HepG2 (cell line): ENCODE data around the gene HADH. TPM values are rescaled to one million over a fixed set of nuclear protein-coding genes. Genes with fewer than 3 reads are reported as not detected.

Experiments used
- ATAC-seq: fragments of 200-7000 bp; cut with Tn5 transposase; 3 replicates; pipeline ENCODE4 v1.9.1; 2020; ENCODE audit warnings: mild to moderate bottlenecking, moderate library complexity
- BruUV-seq: library from RNA; stranded (reverse); fragments of 400-500 nt; replicated peaks from 2 replicates; lab custom pipeline; 2021; lab: Mats Ljungman, UMichigan
- CTCF ChIA-PET: fragments of 300-600 bp; formaldehyde crosslinking; extraction: SDS; loops from one replicate; lab custom pipeline; 2021; ENCODE audit warnings: low total read pairs, inconsistent platforms, low intra/inter-chr PET ratio; lab: Yijun Ruan, JAX
- POLR2A ChIA-PET: fragments of 350-600 bp; sonication (Branson Sonifier 250); formaldehyde crosslinking; loops from one replicate; lab custom pipeline; 2020; ENCODE audit warnings: antibody characterized with exemption, inconsistent platforms; lab: Yijun Ruan, JAX
- DNase-seq: peaks from one replicate; pipeline ENCODE4 v3.0.0-alpha.2; 2015; ENCODE audit warnings: low spot score
- FAIRE-seq: peaks from 3 replicates; lab custom pipeline; 2011; peaks lifted over from hg19 to GRCh38; lab: Jason Lieb, UNC
- H2AFZ ChIP-seq: one replicate; pipeline ENCODE4 v1.6.1; 2011; ENCODE audit warnings: low read length, inconsistent platforms
- H3K27ac ChIP-seq: fragments of 300-600 bp; 3 replicates; pipeline ENCODE4 v1.8.0; 2011; ENCODE audit warnings: mixed run types, mild to moderate bottlenecking, mixed read lengths, low read length, inconsistent platforms; ENCODE audit not compliant: insufficient read depth; ENCODE audit errors: extremely low read length
- H3K27me3 ChIP-seq, 2 experiments: fragments of 200-600 bp in 1 of 2; 2 replicates in 1 of 2; 3 replicates in 1 of 2; pipeline versions ENCODE4 v1.6.0 to v1.8.0; 2011; ENCODE audit warnings: low read length in 2 of 2, mild to moderate bottlenecking in 2 of 2, moderate library complexity in 2 of 2, inconsistent platforms in 1 of 2; ENCODE audit not compliant: insufficient read depth in 2 of 2, control insufficient read depth in 1 of 2
- H3K36me3 ChIP-seq, 2 experiments: fragments of 200-600 bp in 1 of 2; replicated peaks in 1 of 2; 2 replicates in 1 of 2; 3 replicates in 1 of 2; pipeline versions ENCODE4 v1.5.1 to v1.8.0; 2011; ENCODE audit warnings: low read length in 2 of 2, inconsistent platforms in 1 of 2; ENCODE audit not compliant: insufficient read depth in 2 of 2, control insufficient read depth in 1 of 2
- H3K4me1 ChIP-seq: 2 replicates; pipeline ENCODE4 v1.5.1; 2012; ENCODE audit warnings: low read length, inconsistent platforms; ENCODE audit not compliant: insufficient read depth
- H3K4me2 ChIP-seq: 2 replicates; pipeline ENCODE4 v1.6.0; 2011; ENCODE audit warnings: low read depth, low read length, inconsistent platforms
- H3K4me3 ChIP-seq, 3 experiments: fragments of 200-600 bp in 1 of 3; sonication (generic), shearing (Covaris generic) in 1 of 3; replicated peaks in 1 of 3; 2 replicates each; pipeline ENCODE4 v1.5.1; 2011 to 2016; ENCODE audit warnings: low read length in 3 of 3, inconsistent platforms in 2 of 3, low read depth in 2 of 3, mild to moderate bottlenecking in 2 of 3, control low read depth in 1 of 3, mixed read lengths in 1 of 3; ENCODE audit not compliant: insufficient read depth in 1 of 3
- H3K79me2 ChIP-seq: one replicate; pipeline ENCODE4 v1.6.1; 2011; ENCODE audit warnings: low read length, inconsistent platforms; ENCODE audit not compliant: insufficient read depth
- H3K9ac ChIP-seq: 2 replicates; pipeline ENCODE4 v1.6.0; 2011; ENCODE audit warnings: mild to moderate bottlenecking, low read depth, low read length, inconsistent platforms; ENCODE audit not compliant: insufficient read depth
- H3K9me3 ChIP-seq: 2 replicates; pipeline ENCODE4 v1.5.1; 2012; ENCODE audit warnings: mild to moderate bottlenecking, low read length
- H4K20me1 ChIP-seq: 2 replicates; pipeline ENCODE4 v1.6.0; 2011; ENCODE audit warnings: inconsistent platforms, mild to moderate bottlenecking, low read length, moderate library complexity; ENCODE audit not compliant: insufficient read depth
- ARHGAP35 ChIP-seq: sonication (generic); formaldehyde crosslinking; IDR thresholded peaks from 2 replicates; pipeline ENCODE4 v1.9.0; 2022; ENCODE audit warnings: mild to moderate bottlenecking, inconsistent platforms, moderate library complexity, missing genetic modification reagents, borderline replicate concordance
- CBFB ChIP-seq: sonication (generic); formaldehyde crosslinking; IDR thresholded peaks from 2 replicates; pipeline ENCODE4 v1.4.0; 2020; ENCODE audit warnings: missing genetic modification reagents
- SNRNP70 ChIP-seq: fragments of 200-400 bp; formaldehyde crosslinking; IDR thresholded peaks from 2 replicates; pipeline ENCODE4 v1.6.1; 2017; ENCODE audit warnings: mild to moderate bottlenecking, low read depth, low read length, moderate library complexity
- ZFY ChIP-seq: sonication (generic); formaldehyde crosslinking; IDR thresholded peaks from 2 replicates; pipeline ENCODE4 v1.4.0; 2020; ENCODE audit warnings: missing genetic modification reagents
- ZNF660 ChIP-seq: sonication (generic); formaldehyde crosslinking; IDR thresholded peaks from 2 replicates; pipeline ENCODE4 v1.5.1; 2020; ENCODE audit warnings: mild to moderate bottlenecking, low read depth, missing genetic modification reagents, borderline replicate concordance
- WGBS: methylation state at CpG from one replicate; pipeline ENCODE4 v1.1.6; 2017; ENCODE audit warnings: low lambda C conversion rate; 5-methylcytosine and 5-hydroxymethylcytosine counted together
- in situ Hi-C: cut with HindIII; loops from 2 replicates; pipeline ENCODE4 v1.10.0; 2017; ENCODE audit warnings: low pct_unique_long_range_greater_than_20kb; ENCODE audit not compliant: extremely low pct_ligation_motif_present
- intact Hi-C: fragments of 100-400 bp; cut with micrococcal nuclease; formaldehyde crosslinking; loops from one replicate; pipeline ENCODE4 v1.10.0; 2022; ENCODE audit not compliant: unreplicated experiment
- polyA plus RNA-seq, 8 experiments: library from polyadenylated mRNA; depleted of rRNA in 3 of 8; stranded (reverse) in 7 of 8; unstranded in 1 of 8; fragments of >200 nt; fragmentation: Illumina TruSeq in 4 of 8; extraction: Trizol in 4 of 8; gene quantifications; 2 replicates each; pipeline versions ENCODE4 v1.2.1 to v1.2.3, GENCODE V29; 2011 to 2016; ENCODE audit warnings: low read depth in 4 of 8, missing spikeins in 1 of 8, mixed read lengths in 1 of 8; ENCODE audit not compliant: insufficient read depth in 1 of 8
- total RNA-seq, 5 experiments: library from RNA; depleted of rRNA; stranded (reverse); fragments of >200 nt; fragmentation: Illumina TruSeq; extraction: Trizol; gene quantifications; 2 replicates each; pipeline ENCODE4 v1.2.3, GENCODE V29; 2016; ENCODE audit warnings: low read depth in 1 of 5
- TF ChIP-seq, protein P1 (sequence below): sonication (generic); formaldehyde crosslinking; IDR thresholded peaks from 2 replicates; pipeline ENCODE4 v1.4.0; 2020; ENCODE audit warnings: missing genetic modification reagents, borderline replicate concordance

The HADH gene
- total and polyA plus RNA-seq, 2 of the 13 experiments (the other 11 are each of a cell fraction or from before 2014, with no cell fraction given), result 29.6 to 33.9 TPM

DNA sequence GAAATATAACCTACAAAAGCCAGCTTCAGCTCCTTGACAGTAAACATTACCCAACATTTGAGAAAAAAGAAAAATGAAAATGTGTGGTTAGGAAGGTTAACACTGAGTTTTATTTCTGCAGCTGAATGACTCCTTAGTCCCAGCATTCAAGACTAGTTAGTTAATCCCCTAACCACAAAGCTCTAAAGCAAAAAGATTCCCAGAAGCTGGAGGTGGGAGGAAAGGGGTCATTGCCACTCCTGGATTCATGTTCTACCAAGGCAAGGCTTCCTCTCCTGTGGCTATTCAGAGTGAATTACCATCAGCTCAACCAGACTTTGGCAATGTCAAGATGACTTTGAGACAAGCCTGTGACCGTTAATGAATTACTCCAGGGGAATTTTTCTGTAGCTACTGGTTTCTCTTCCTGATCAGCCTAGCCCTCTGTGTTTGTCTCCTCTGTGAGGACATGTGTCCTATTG, 63.6 kb downstream of the HADH start:
- no peak overlapping the region for H3K4me3 ChIP-seq
- no peak overlapping the region for H2AFZ ChIP-seq
- H3K9me3 ChIP-seq, result no peaks in the 10 kb centered on the region
- no peak for FAIRE-seq
- in situ Hi-C loops, result no loop called here
- no peak overlapping the region for H3K4me2 ChIP-seq
- CTCF ChIA-PET, result no interaction called here
- no peaks in the 10 kb centered on the region for H4K20me1 ChIP-seq
- no peaks in the 10 kb centered on the region for H3K4me1 ChIP-seq
- intact Hi-C loops, result no loop called here
- H3K36me3 ChIP-seq, result no peaks in the 10 kb centered on the region
- 0% methylated on average over 1 of the region's 1 CpG for WGBS
- BruUV-seq, result no TSS peak
- no peak for DNase-seq
- H3K27me3 ChIP-seq, result no peaks in the 10 kb centered on the region; a peak in 1 of 5 replicates
- H3K79me2 ChIP-seq, result no peaks in the 10 kb centered on the region
- TF ChIP-seq SNRNP70, result no peak
- no peak for TF ChIP-seq ZFY (CRISPR knock-in tag)
- TF ChIP-seq CBFB (CRISPR knock-in tag), result no peak
- TF ChIP-seq ARHGAP35 (CRISPR knock-in tag), result no peak
- TF ChIP-seq, protein P1, sequence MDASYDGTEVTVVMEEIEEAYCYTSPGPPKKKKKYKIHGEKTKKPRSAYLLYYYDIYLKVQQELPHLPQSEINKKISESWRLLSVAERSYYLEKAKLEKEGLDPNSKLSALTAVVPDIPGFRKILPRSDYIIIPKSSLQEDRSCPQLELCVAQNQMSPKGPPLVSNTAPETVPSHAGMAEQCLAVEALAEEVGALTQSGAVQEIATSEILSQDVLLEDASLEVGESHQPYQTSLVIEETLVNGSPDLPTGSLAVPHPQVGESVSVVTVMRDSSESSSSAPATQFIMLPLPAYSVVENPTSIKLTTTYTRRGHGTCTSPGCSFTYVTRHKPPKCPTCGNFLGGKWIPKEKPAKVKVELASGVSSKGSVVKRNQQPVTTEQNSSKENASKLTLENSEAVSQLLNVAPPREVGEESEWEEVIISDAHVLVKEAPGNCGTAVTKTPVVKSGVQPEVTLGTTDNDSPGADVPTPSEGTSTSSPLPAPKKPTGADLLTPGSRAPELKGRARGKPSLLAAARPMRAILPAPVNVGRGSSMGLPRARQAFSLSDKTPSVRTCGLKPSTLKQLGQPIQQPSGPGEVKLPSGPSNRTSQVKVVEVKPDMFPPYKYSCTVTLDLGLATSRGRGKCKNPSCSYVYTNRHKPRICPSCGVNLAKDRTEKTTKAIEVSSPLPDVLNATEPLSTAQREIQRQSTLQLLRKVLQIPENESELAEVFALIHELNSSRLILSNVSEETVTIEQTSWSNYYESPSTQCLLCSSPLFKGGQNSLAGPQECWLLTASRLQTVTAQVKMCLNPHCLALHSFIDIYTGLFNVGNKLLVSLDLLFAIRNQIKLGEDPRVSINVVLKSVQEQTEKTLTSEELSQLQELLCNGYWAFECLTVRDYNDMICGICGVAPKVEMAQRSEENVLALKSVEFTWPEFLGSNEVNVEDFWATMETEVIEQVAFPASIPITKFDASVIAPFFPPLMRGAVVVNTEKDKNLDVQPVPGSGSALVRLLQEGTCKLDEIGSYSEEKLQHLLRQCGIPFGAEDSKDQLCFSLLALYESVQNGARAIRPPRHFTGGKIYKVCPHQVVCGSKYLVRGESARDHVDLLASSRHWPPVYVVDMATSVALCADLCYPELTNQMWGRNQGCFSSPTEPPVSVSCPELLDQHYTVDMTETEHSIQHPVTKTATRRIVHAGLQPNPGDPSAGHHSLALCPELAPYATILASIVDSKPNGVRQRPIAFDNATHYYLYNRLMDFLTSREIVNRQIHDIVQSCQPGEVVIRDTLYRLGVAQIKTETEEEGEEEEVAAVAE, result no peak
- no peak for TF ChIP-seq ZNF660 (CRISPR knock-in tag)
- POLR2A ChIA-PET, result no interaction called here
- H3K9ac ChIP-seq, result no peak overlapping the region
- H3K27ac ChIP-seq, result no peak overlapping the region
- peak; percentile 45; the same call in 2 of the 3 replicates for ATAC-seq
